Activated CD4-positive, alpha-beta T cell treated with anti-CD3 and anti-CD28 coated beads for 36 hours (primary cell): ENCODE results near the gene ALKBH5. TPM values are rescaled to one million over a fixed set of nuclear protein-coding genes. Genes with fewer than 3 reads are reported as not detected.
A peak's percentile ranks its signal among the peaks of the same experiment; 100 is the strongest.

Experiments used
- ATAC-seq: fragments of 200-7000 bp; cut with Tn5 transposase; one replicate; pipeline ENCODE4 v1.10.0; 2021; ENCODE audit warnings: mild to moderate bottlenecking, moderate library complexity
- CTCF ChIA-PET: fragments of 350-600 bp; sonication (Branson Sonifier 250); formaldehyde crosslinking; loops from one replicate; lab custom pipeline; 2021; ENCODE audit warnings: antibody characterized with exemption; lab: Charles Lee
- POLR2A ChIA-PET: fragments of 350-600 bp; sonication (Branson Sonifier 250); formaldehyde crosslinking; loops from one replicate; lab custom pipeline; 2021; ENCODE audit warnings: antibody characterized with exemption, inconsistent platforms; lab: Charles Lee
- DNase-seq: peaks from one replicate; pipeline ENCODE4 v3.0.0-alpha.2; 2020
- H3K27ac Mint-ChIP-seq: one replicate; pipeline ENCODE4 v1.8.0; 2021; ENCODE audit warnings: mixed read lengths
- H3K27me3 Mint-ChIP-seq: one replicate; pipeline ENCODE4 v1.8.0; 2021; ENCODE audit warnings: mixed read lengths
- H3K36me3 Mint-ChIP-seq: one replicate; pipeline ENCODE4 v1.8.0; 2021; ENCODE audit warnings: low read depth, mixed read lengths
- H3K4me1 Mint-ChIP-seq: one replicate; pipeline ENCODE4 v1.8.0; 2021; ENCODE audit warnings: mixed read lengths
- H3K4me3 Mint-ChIP-seq: one replicate; pipeline ENCODE4 v1.8.0; 2021; ENCODE audit warnings: mild to moderate bottlenecking, moderate library complexity, mixed read lengths
- H3K9me3 Mint-ChIP-seq: one replicate; pipeline ENCODE4 v1.8.0; 2021; ENCODE audit warnings: low read depth, mixed read lengths
- intact Hi-C, 2 experiments: fragments of 100-400 bp; cut with DNase I in 1 of 2; cut with micrococcal nuclease in 1 of 2; formaldehyde crosslinking; loops; one replicate each; pipeline versions ENCODE4 v1.14.2 to v1.15.1; 2022 to 2024; cut with DNase I, micrococcal nuclease
- total RNA-seq, 2 experiments: library from RNA; stranded (reverse); gene quantifications; one replicate each; pipeline ENCODE4 v1.2.3, GENCODE V29; 2021

The ALKBH5 gene
- 100 to 1,000 TPM; 163 to 168 TPM for total RNA-seq

GRCh38 chr17:18183334-18184142 lies at the start of gene ALKBH5:
ALKBH5 (plus strand) TSS chr17:18183828; CDS start chr17:18184244, 416 bp downstream.
- intact Hi-C loops, result loop anchor here (1.0 to 5.0 kb wide), 26 partner anchors 25 to 1193 kb away; partner anchors contain the start of genes ATPAF2 (in 2 of the 2), DRG2 (in 2 of the 2), GID4 (in 2 of the 2) and LLGL1 (in 2 of the 2)
- ATAC-seq, result peak; percentile 84
- peak; percentile 98 for DNase-seq
- Mint-ChIP-seq H3K4me3 (peak within 1 kb of the TSS; percentile 97), H3K27ac (peak within 1 kb of the TSS; percentile 94), H3K27me3 (no peaks in the 10 kb centered on the region), H3K36me3 (peaks cover 42% of the 10 kb centered on the region), H3K9me3 (no peaks in the 10 kb centered on the region), H3K4me1 (peaks cover 45% of the 10 kb centered on the region)
- POLR2A ChIA-PET, result interaction anchor here (0.6 to 1.9 kb wide), 4 partner anchors 25 to 357 kb away, joined by 3 to 5 read pairs (median 4); partner anchors contain the start of genes SMCR8 and TOP3A
- CTCF ChIA-PET, result interaction anchor here (0.6 to 1.8 kb wide), 5 partner anchors 14 to 28 kb away, joined by 3 to 5 read pairs (median 4); no protein-coding TSS in a partner anchor

GRCh38 chr17:18136357-18136756 lies 47.3 kb upstream of the ALKBH5 start:
- Mint-ChIP-seq H3K36me3 (no peaks in the 10 kb centered on the region), H3K4me3 (no peak overlapping the region), H3K9me3 (no peaks in the 10 kb centered on the region), H3K27me3 (no peaks in the 10 kb centered on the region), H3K4me1 (no peaks in the 10 kb centered on the region), H3K27ac (no peak overlapping the region)
- intact Hi-C loops, result no loop called here
- POLR2A ChIA-PET, result no interaction called here
- DNase-seq (no peak), ATAC-seq (no peak)
- CTCF ChIA-PET, result interaction anchor here (0.5 kb wide), 1 partner anchor 11 kb away, joined by 3 read pairs; no protein-coding TSS in a partner anchor

- Mint-ChIP-seq H3K36me3 (no peaks in the 10 kb centered on the region), H3K27me3 (no peaks in the 10 kb centered on the region), H3K9me3 (no peaks in the 10 kb centered on the region), H3K4me1 (no peaks in the 10 kb centered on the region), H3K27ac (no peak overlapping the region), H3K4me3 (no peak overlapping the region)
- POLR2A ChIA-PET, result no interaction called here
- ATAC-seq (no peak), DNase-seq (no peak)
- intact Hi-C loops, result no loop called here
- CTCF ChIA-PET, result interaction anchor here (0.7 to 1.1 kb wide), 4 partner anchors 9 to 207 kb away, joined by 3 to 4 read pairs (median 3); no protein-coding TSS in a partner anchor
These were observed 45.4 kb upstream of the ALKBH5 start for GRCh38 chr17:18138065-18138749.

DNA sequence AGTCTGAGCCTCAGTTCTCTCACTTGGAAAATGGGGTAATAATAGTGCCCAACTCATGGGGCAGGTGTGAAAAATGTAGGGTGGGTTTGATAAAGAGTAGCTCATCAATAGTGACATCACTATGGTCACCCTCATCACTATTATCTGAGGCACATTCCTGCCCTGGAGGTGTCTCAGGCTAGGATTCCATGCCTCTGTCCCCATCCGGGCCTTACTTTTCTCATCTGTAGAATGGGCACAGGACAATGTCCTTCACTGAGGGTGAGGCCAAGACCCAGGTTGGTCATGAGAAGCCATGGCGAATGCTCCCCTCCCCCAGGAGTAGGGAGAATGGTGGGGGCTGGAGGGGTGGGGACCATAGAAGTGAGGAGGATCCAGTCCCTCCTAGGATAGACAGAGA lies 44.5 kb upstream of the ALKBH5 start:
- H3K36me3 Mint-ChIP-seq, result no peaks in the 10 kb centered on the region
- no peaks in the 10 kb centered on the region for H3K4me1 Mint-ChIP-seq
- no peak overlapping the region for H3K4me3 Mint-ChIP-seq
- H3K9me3 Mint-ChIP-seq, result no peaks in the 10 kb centered on the region
- no peak overlapping the region for H3K27ac Mint-ChIP-seq
- ChIA-PET POLR2A (no interaction called here), CTCF (interaction anchor here (0.7 to 1.1 kb wide), 2 partner anchors 10 to 31 kb away, joined by 3 read pairs; no protein-coding TSS in a partner anchor)
- DNase-seq (no peak), ATAC-seq (no peak)
- intact Hi-C loops, result no loop called here
- no peaks in the 10 kb centered on the region for H3K27me3 Mint-ChIP-seq

GRCh38 chr17:18139498-18139897 lies 44.1 kb upstream of the ALKBH5 start:
- H3K27ac Mint-ChIP-seq, result no peak overlapping the region
- intact Hi-C loops, result no loop called here
- ChIA-PET CTCF (interaction anchor here (0.6 to 1.8 kb wide), 4 partner anchors 14 to 137 kb away, joined by 3 to 6 read pairs (median 3); no protein-coding TSS in a partner anchor), POLR2A (no interaction called here)
- no peak for DNase-seq
- no peaks in the 10 kb centered on the region for H3K9me3 Mint-ChIP-seq
- no peak for ATAC-seq
- H3K4me1 Mint-ChIP-seq, result no peaks in the 10 kb centered on the region
- no peak overlapping the region for H3K4me3 Mint-ChIP-seq
- no peaks in the 10 kb centered on the region for H3K36me3 Mint-ChIP-seq
- no peaks in the 10 kb centered on the region for H3K27me3 Mint-ChIP-seq

GRCh38 chr17:18139949-18140348 lies 43.7 kb upstream of the ALKBH5 start:
- ChIA-PET POLR2A (no interaction called here), CTCF (interaction anchor here (0.6 to 2.8 kb wide), 6 partner anchors 11 to 137 kb away, joined by 3 to 23 read pairs (median 4); no protein-coding TSS in a partner anchor)
- Mint-ChIP-seq H3K27me3 (no peaks in the 10 kb centered on the region), H3K27ac (no peak overlapping the region), H3K4me1 (no peaks in the 10 kb centered on the region), H3K9me3 (no peaks in the 10 kb centered on the region), H3K36me3 (no peaks in the 10 kb centered on the region), H3K4me3 (no peak overlapping the region)
- no peak for DNase-seq
- ATAC-seq, result no peak
- intact Hi-C loops, result loop anchor here in 1 of 2 experiments (2.0 kb wide), 2 partner anchors 43 to 77 kb away; partner anchors contain the start of gene ALKBH5

- no peak for DNase-seq
- Mint-ChIP-seq H3K27ac (no peak overlapping the region), H3K27me3 (no peaks in the 10 kb centered on the region), H3K4me1 (no peaks in the 10 kb centered on the region), H3K36me3 (no peaks in the 10 kb centered on the region), H3K9me3 (no peaks in the 10 kb centered on the region), H3K4me3 (no peak overlapping the region)
- intact Hi-C loops, result loop anchor here (1.0 to 2.0 kb wide), 6 partner anchors 42 to 77 kb away; partner anchors contain the start of gene ALKBH5 (in 2 of the 2)
- ChIA-PET POLR2A (interaction anchor here (0.5 to 0.6 kb wide), 2 partner anchors 30 to 63 kb away, joined by 3 to 9 read pairs; no protein-coding TSS in a partner anchor), CTCF (interaction anchor here (0.9 to 2.8 kb wide), 6 partner anchors 12 to 92 kb away, joined by 4 to 23 read pairs (median 4); no protein-coding TSS in a partner anchor)
- no peak for ATAC-seq
These were observed 43.0 kb upstream of the ALKBH5 start for GRCh38 chr17:18140648-18141047.

DNA sequence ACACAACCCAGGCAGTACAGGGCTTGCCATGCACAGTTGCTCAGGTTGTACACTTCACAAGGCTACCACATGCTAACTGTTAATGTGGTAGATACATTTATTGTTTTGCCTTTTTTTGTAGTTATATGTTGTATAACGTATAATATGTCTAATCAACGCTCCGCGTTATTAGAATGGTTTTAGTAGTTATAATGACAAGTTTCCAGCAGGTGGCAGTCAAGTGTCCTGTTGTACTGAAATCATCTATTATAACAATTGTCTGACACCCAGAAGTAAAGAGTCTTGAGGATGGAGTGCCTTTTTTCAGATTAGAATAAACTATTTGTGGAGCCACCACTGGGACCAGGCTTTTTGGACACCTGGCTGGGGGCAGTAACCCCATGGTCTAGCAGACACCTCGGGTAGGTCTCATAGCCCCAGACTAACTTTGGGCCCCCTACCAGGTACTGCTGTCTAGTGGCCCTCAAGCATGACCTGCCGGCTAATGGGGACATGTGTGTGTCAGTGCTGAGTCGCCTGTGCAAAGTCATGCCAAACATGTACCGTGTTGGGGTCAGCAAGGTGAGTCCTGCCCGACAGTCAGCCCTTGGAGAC lies 42.3 kb upstream of the ALKBH5 start:
- intact Hi-C loops, result loop anchor here (1.0 to 2.0 kb wide), 6 partner anchors 41 to 76 kb away; partner anchors contain the start of gene ALKBH5 (in 2 of the 2)
- Mint-ChIP-seq H3K9me3 (no peaks in the 10 kb centered on the region), H3K27ac (no peak overlapping the region), H3K4me1 (no peaks in the 10 kb centered on the region), H3K27me3 (no peaks in the 10 kb centered on the region), H3K36me3 (no peaks in the 10 kb centered on the region), H3K4me3 (no peak overlapping the region)
- DNase-seq (peak; percentile 52), ATAC-seq (peak; percentile 68)
- ChIA-PET CTCF (interaction anchor here (0.7 to 2.8 kb wide), 9 partner anchors 10 to 92 kb away, joined by 3 to 23 read pairs (median 5); no protein-coding TSS in a partner anchor), POLR2A (interaction anchor here (0.5 to 0.6 kb wide), 2 partner anchors 29 to 62 kb away, joined by 3 to 9 read pairs; no protein-coding TSS in a partner anchor)

DNA sequence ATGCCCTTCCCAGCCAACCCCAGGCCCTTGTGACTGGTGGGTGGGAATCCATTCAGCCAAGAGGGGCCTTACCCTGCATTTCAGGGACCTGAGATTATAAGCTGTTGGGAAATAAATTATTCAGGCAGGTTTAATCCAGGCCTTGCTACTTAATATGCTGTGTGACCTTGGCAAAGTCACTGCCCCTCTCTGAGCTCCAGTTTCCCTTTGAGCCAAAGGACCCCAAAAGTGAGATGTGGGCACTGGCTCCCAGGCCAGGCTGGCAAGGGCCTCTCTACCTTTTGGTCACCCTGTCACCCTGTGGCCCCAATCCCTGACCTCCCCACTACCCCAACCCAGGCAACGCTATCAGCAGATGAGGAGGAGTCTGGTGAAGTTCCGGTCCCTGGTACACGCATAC lies 41.2 kb upstream of the ALKBH5 start:
- Mint-ChIP-seq H3K4me1 (no peaks in the 10 kb centered on the region), H3K36me3 (no peaks in the 10 kb centered on the region), H3K4me3 (no peak overlapping the region), H3K27ac (no peak overlapping the region), H3K9me3 (no peaks in the 10 kb centered on the region), H3K27me3 (no peaks in the 10 kb centered on the region)
- ChIA-PET POLR2A (no interaction called here), CTCF (interaction anchor here (0.7 to 2.8 kb wide), 8 partner anchors 9 to 391 kb away, joined by 3 to 23 read pairs (median 4); no protein-coding TSS in a partner anchor)
- DNase-seq, result no peak
- intact Hi-C loops, result no loop called here
- no peak for ATAC-seq

GRCh38 chr17:18143044-18143936 lies 40.3 kb upstream of the ALKBH5 start:
- no peak overlapping the region for H3K4me3 Mint-ChIP-seq

More at GRCh38 chr17:18143044-18143936, 40.3 kb upstream of the ALKBH5 start:
- ATAC-seq (peak; percentile 54), DNase-seq (peak; percentile 39)
- no peaks in the 10 kb centered on the region for H3K27me3 Mint-ChIP-seq
- CTCF ChIA-PET, result interaction anchor here (0.7 to 2.8 kb wide), 6 partner anchors 13 to 392 kb away, joined by 3 to 23 read pairs (median 4); no protein-coding TSS in a partner anchor
- H3K36me3 Mint-ChIP-seq, result no peaks in the 10 kb centered on the region
- intact Hi-C loops, result no loop called here
- no peaks in the 10 kb centered on the region for H3K4me1 Mint-ChIP-seq
- no peak overlapping the region for H3K27ac Mint-ChIP-seq
- H3K9me3 Mint-ChIP-seq, result no peaks in the 10 kb centered on the region
- POLR2A ChIA-PET, result no interaction called here
